ENCODE results near the gene P2RX3. TPM values are rescaled to one million over a fixed set of nuclear protein-coding genes. Genes with fewer than 3 reads are reported as not detected.

Gene P2RX3
- total RNA-seq, 2 donors from 2014 or later: not detected

- no peak overlapping the region for H3K4me3 ChIP-seq (ENCODE audit: low read length)
- 93 to 95% methylated on average over 11 to 14 of the region's 14 CpGs for WGBS, 2 experiments (ENCODE audit: insufficient coverage in 1 of 2, insufficient read length in 1 of 2)
- no peaks in the 10 kb centered on the region for H3K36me3 ChIP-seq (ENCODE audit: control insufficient read depth, insufficient read depth, low read length)
- no peaks in the 10 kb centered on the region for H3K4me1 ChIP-seq (ENCODE audit: control insufficient read depth, insufficient read depth, low read length)
- H3K9me3 Mint-ChIP-seq: peaks cover 3% of the 10 kb centered on the region
- no peaks in the 10 kb centered on the region for H3K9me3 ChIP-seq (ENCODE audit: control insufficient read depth, low read length)
- peaks cover 9% of the 10 kb centered on the region for H3K4me1 Mint-ChIP-seq
- H3K27ac Mint-ChIP-seq: no peak overlapping the region
- no peak for TF ChIP-seq CTCF (conservative IDR thresholded peaks at IDR 0.05)
- no peaks in the 10 kb centered on the region for H3K36me3 Mint-ChIP-seq (ENCODE audit: low read depth)
- H3K4me3 Mint-ChIP-seq: no peak overlapping the region
- H3K27me3 ChIP-seq (ENCODE audit: control insufficient read depth, insufficient read depth, low read length, poor library complexity, severe bottlenecking): peaks cover 25% of the 10 kb centered on the region
- peaks cover 34% of the 10 kb centered on the region for H3K27me3 Mint-ChIP-seq (ENCODE audit: insufficient read depth)
- no peak overlapping the region for H3K27ac ChIP-seq (ENCODE audit: low read depth, low read length)
- no peak overlapping the region for H3K9ac ChIP-seq (ENCODE audit: extremely low read depth, low read length, poor library complexity, severe bottlenecking)
- no peak for DNase-seq
Observed at GRCh38 chr11:57348636-57349313, 10.6 kb downstream of the P2RX3 start.

- Mint-ChIP-seq H3K4me3 (peak overlapping the region; percentile 42), H3K4me1 (peaks cover 10% of the 10 kb centered on the region), H3K27me3 (ENCODE audit: insufficient read depth) (peaks cover 34% of the 10 kb centered on the region), H3K27ac (no peak overlapping the region), H3K9me3 (peaks cover 3% of the 10 kb centered on the region), H3K36me3 (ENCODE audit: low read depth) (no peaks in the 10 kb centered on the region)
- Histone ChIP-seq H3K27ac (ENCODE audit: low read depth, low read length) (no peak overlapping the region), H3K36me3 (ENCODE audit: control insufficient read depth, insufficient read depth, low read length) (no peaks in the 10 kb centered on the region), H3K4me3 (ENCODE audit: low read length) (no peak overlapping the region), H3K27me3 (ENCODE audit: control insufficient read depth, insufficient read depth, low read length, poor library complexity, severe bottlenecking) (peaks cover 25% of the 10 kb centered on the region), H3K9ac (ENCODE audit: extremely low read depth, low read length, poor library complexity, severe bottlenecking) (no peak overlapping the region), H3K9me3 (ENCODE audit: control insufficient read depth, low read length) (no peaks in the 10 kb centered on the region), H3K4me1 (ENCODE audit: control insufficient read depth, insufficient read depth, low read length) (no peaks in the 10 kb centered on the region)
- peak; percentile 97 for TF ChIP-seq CTCF (conservative IDR thresholded peaks at IDR 0.05)
- 6 to 19% methylated on average over 18 to 31 of the region's 31 CpGs for WGBS, 2 experiments (ENCODE audit: insufficient coverage in 1 of 2, insufficient read length in 1 of 2)
- peak; percentile 94 for DNase-seq
Observed at GRCh38 chr11:57349491-57350274, 11.5 kb downstream of the P2RX3 start.

- Histone ChIP-seq H3K9me3 (ENCODE audit: control insufficient read depth, low read length) (no peaks in the 10 kb centered on the region), H3K27me3 (ENCODE audit: control insufficient read depth, insufficient read depth, low read length, poor library complexity, severe bottlenecking) (peaks cover 8% of the 10 kb centered on the region), H3K36me3 (ENCODE audit: control insufficient read depth, insufficient read depth, low read length) (no peaks in the 10 kb centered on the region), H3K9ac (ENCODE audit: extremely low read depth, low read length, poor library complexity, severe bottlenecking) (no peak overlapping the region), H3K27ac (ENCODE audit: low read depth, low read length) (peak overlapping the region; percentile 54), H3K4me1 (ENCODE audit: control insufficient read depth, insufficient read depth, low read length) (no peaks in the 10 kb centered on the region), H3K4me3 (ENCODE audit: low read length) (no peak overlapping the region)
- Mint-ChIP-seq H3K4me1 (peaks cover 14% of the 10 kb centered on the region), H3K27me3 (ENCODE audit: insufficient read depth) (peaks cover 27% of the 10 kb centered on the region), H3K36me3 (ENCODE audit: low read depth) (no peaks in the 10 kb centered on the region), H3K27ac (no peak overlapping the region), H3K4me3 (no peak overlapping the region), H3K9me3 (peaks cover 3% of the 10 kb centered on the region)
- no peak for TF ChIP-seq CTCF (conservative IDR thresholded peaks at IDR 0.05)
- WGBS, 2 experiments (ENCODE audit: insufficient coverage in 1 of 2, insufficient read length in 1 of 2): 68 to 83% methylated on average over 3 to 5 of the region's 5 CpGs
- DNase-seq: no peak
Observed at GRCh38 chr11:57353036-57353435, 14.9 kb downstream of the P2RX3 start.

All from endodermal cell (in vitro differentiated cells).